HG02623 (cell line): ENCODE results near the gene BRINP3.

Experiments used
- ATAC-seq: cut with Tn5 transposase; IDR thresholded peaks from one replicate; pipeline ENCODE4 v1.9.1; 2021; ENCODE audit warnings: moderate library complexity; ENCODE audit not compliant: unreplicated experiment

The BRINP3 gene

GRCh38 chr1:190193508-190194115 is 284.1 kb downstream of the BRINP3 start:
- no peak for ATAC-seq

- ATAC-seq = no peak
These were observed 285.0 kb downstream of the BRINP3 start for GRCh38 chr1:190192627-190193026.

- ATAC-seq = no peak
These were observed 294.1 kb downstream of the BRINP3 start for GRCh38 chr1:190183588-190183987.

- no peak for ATAC-seq
These were observed 297.8 kb downstream of the BRINP3 start for GRCh38 chr1:190179817-190180216.

- ATAC-seq = no peak
These were observed 298.8 kb downstream of the BRINP3 start for GRCh38 chr1:190178827-190179226.

- ATAC-seq = no peak
These were observed 300.1 kb downstream of the BRINP3 start for GRCh38 chr1:190177555-190177954.

- no peak for ATAC-seq
These were observed 300.9 kb downstream of the BRINP3 start for GRCh38 chr1:190176776-190177175.

GRCh38 chr1:190175320-190175719 is 302.3 kb downstream of the BRINP3 start:
- no peak for ATAC-seq

- ATAC-seq = no peak
These were observed 304.8 kb downstream of the BRINP3 start for GRCh38 chr1:190172651-190173430.

- no peak for ATAC-seq
These were observed 307.3 kb downstream of the BRINP3 start for GRCh38 chr1:190170321-190170720.

GRCh38 chr1:190169311-190170067 is 308.2 kb downstream of the BRINP3 start:
- ATAC-seq = no peak

GRCh38 chr1:190168893-190169280 is 308.8 kb downstream of the BRINP3 start:
- ATAC-seq = no peak

- no peak for ATAC-seq
These were observed 309.4 kb downstream of the BRINP3 start for GRCh38 chr1:190168116-190168892.

GRCh38 chr1:190159146-190159545 is 318.5 kb downstream of the BRINP3 start:
- no peak for ATAC-seq

GRCh38 chr1:190154744-190155143 is 322.9 kb downstream of the BRINP3 start:
- ATAC-seq = no peak

GRCh38 chr1:190147616-190148015 is 330.0 kb downstream of the BRINP3 start:
- no peak for ATAC-seq

- ATAC-seq = no peak
These were observed 333.0 kb downstream of the BRINP3 start for GRCh38 chr1:190144650-190145049.

- ATAC-seq = no peak
These were observed 337.0 kb downstream of the BRINP3 start for GRCh38 chr1:190140644-190141043.

GRCh38 chr1:190138702-190139101 is 339.0 kb downstream of the BRINP3 start:
- no peak for ATAC-seq

GRCh38 chr1:190138266-190138665 is 339.4 kb downstream of the BRINP3 start:
- no peak for ATAC-seq

- ATAC-seq = no peak
These were observed 348.3 kb downstream of the BRINP3 start for GRCh38 chr1:190129366-190129765.
